ENCODE measurements around the gene SLC39A11. TPM values are rescaled to one million over a fixed set of nuclear protein-coding genes. Genes with fewer than 3 reads are reported as not detected.

The SLC39A11 gene
- total RNA-seq, 1 donor from 2014 or later: 26.0 TPM

GRCh38 chr17:72605543-72605942 is 486.9 kb downstream of the SLC39A11 start:
- DNase-seq (ENCODE audit: low spot score in 2 of 2, unreplicated experiment in 2 of 2): no peak
- no peak for TF ChIP-seq CTCF (IDR thresholded peaks at IDR 0.05; ENCODE audit: unreplicated experiment)
- no peak overlapping the region for H3K27ac Mint-ChIP-seq
- no peaks in the 10 kb centered on the region for H3K27me3 Mint-ChIP-seq (ENCODE audit: low read depth)
- peaks cover 20% of the 10 kb centered on the region for H3K9me3 Mint-ChIP-seq
- H3K4me3 Mint-ChIP-seq: no peak overlapping the region
- peaks cover 22% of the 10 kb centered on the region for H3K4me1 Mint-ChIP-seq
- H3K36me3 Mint-ChIP-seq: peaks cover 7% of the 10 kb centered on the region

- peaks cover 4% of the 10 kb centered on the region for H3K27me3 Mint-ChIP-seq (ENCODE audit: low read depth)
- peaks cover 7% of the 10 kb centered on the region for H3K36me3 Mint-ChIP-seq
- H3K27ac Mint-ChIP-seq: no peak overlapping the region
- peaks cover 20% of the 10 kb centered on the region for H3K9me3 Mint-ChIP-seq
- DNase-seq (ENCODE audit: low spot score in 2 of 2, unreplicated experiment in 2 of 2): no peak
- no peak for TF ChIP-seq CTCF (IDR thresholded peaks at IDR 0.05; ENCODE audit: unreplicated experiment)
- H3K4me3 Mint-ChIP-seq: no peak overlapping the region
- peaks cover 19% of the 10 kb centered on the region for H3K4me1 Mint-ChIP-seq
Observed at GRCh38 chr17:72604518-72604917, 488.0 kb downstream of the SLC39A11 start.

- no peak overlapping the region for H3K4me3 Mint-ChIP-seq
- TF ChIP-seq CTCF (IDR thresholded peaks at IDR 0.05; ENCODE audit: unreplicated experiment): no peak
- peaks cover 19% of the 10 kb centered on the region for H3K9me3 Mint-ChIP-seq
- H3K27ac Mint-ChIP-seq: no peak overlapping the region
- peaks cover 14% of the 10 kb centered on the region for H3K4me1 Mint-ChIP-seq
- peaks cover 4% of the 10 kb centered on the region for H3K27me3 Mint-ChIP-seq (ENCODE audit: low read depth)
- no peak for DNase-seq (ENCODE audit: low spot score in 2 of 2, unreplicated experiment in 2 of 2)
- H3K36me3 Mint-ChIP-seq: peaks cover 7% of the 10 kb centered on the region
Observed at GRCh38 chr17:72603420-72604242, 488.9 kb downstream of the SLC39A11 start.

GRCh38 chr17:72602517-72603419 is 489.7 kb downstream of the SLC39A11 start:
- Mint-ChIP-seq H3K27me3 (ENCODE audit: low read depth) (peaks cover 8% of the 10 kb centered on the region), H3K4me3 (no peak overlapping the region), H3K4me1 (peaks cover 16% of the 10 kb centered on the region), H3K9me3 (peaks cover 10% of the 10 kb centered on the region), H3K27ac (no peak overlapping the region), H3K36me3 (peaks cover 2% of the 10 kb centered on the region)
- DNase-seq (ENCODE audit: low spot score in 2 of 2, unreplicated experiment in 2 of 2): no peak
- no peak for TF ChIP-seq CTCF (IDR thresholded peaks at IDR 0.05; ENCODE audit: unreplicated experiment)

- TF ChIP-seq CTCF (IDR thresholded peaks at IDR 0.05; ENCODE audit: unreplicated experiment): no peak
- DNase-seq (ENCODE audit: low spot score in 2 of 2, unreplicated experiment in 2 of 2): no peak
- H3K27ac Mint-ChIP-seq: peak overlapping the region; percentile 5
- H3K27me3 Mint-ChIP-seq (ENCODE audit: low read depth): peaks cover 14% of the 10 kb centered on the region
- H3K4me1 Mint-ChIP-seq: peaks cover 19% of the 10 kb centered on the region
- H3K4me3 Mint-ChIP-seq: no peak overlapping the region
- H3K9me3 Mint-ChIP-seq: no peaks in the 10 kb centered on the region
- no peaks in the 10 kb centered on the region for H3K36me3 Mint-ChIP-seq
Observed at GRCh38 chr17:72600934-72601333, 491.6 kb downstream of the SLC39A11 start.
